Endometrium (tissue), 2 donors: Measurements from ENCODE around the gene HMG20B.

ENCODE experiments used
- FAIRE-seq: peaks from 2 replicates; lab custom pipeline; 2012; peaks lifted over from hg19 to GRCh38; lab: Jason Lieb, UNC
- donor health status: control.
- donor health status: control.

The HMG20B gene

DNA sequence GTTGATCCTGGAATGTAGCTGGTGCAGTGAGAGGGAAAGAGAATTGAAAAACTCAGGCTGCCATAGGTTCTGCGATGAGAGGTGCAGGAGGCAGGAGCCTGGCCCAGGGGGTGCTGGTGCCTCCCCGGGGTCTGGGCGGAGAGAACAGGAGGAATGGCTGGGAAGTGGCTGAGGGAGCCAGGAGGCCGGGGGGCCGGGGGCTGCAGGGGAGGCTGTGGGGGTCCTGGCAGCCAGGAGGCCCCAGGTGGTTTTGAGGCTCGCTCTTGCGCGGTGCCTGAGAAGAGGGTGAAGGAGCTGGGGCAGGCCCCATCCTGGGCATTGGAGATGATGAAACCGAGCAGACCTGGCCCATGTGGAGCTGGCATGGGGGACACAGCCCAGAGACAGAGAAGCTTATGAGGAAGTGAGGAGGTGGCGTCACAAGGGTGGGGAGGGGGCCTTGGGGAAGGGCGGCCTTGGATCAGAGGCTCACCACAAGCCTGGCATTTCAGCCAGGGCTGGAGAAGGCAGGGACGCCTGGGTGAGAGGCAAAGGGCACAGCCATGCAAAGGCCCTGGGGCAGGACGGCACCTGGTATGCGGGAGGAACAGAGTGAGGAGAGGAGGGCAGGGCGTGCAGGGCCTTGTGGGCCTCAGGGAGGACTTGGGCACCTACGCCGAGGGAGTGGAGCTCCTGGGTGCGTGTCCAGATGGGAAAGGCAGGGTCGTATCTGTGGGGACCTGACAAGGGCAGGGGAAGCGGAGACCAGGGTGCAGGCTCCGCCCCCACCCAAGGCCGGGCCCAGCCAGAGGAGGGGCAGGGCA lies 35.1 kb upstream of the HMG20B start:
- no peak for FAIRE-seq

DNA sequence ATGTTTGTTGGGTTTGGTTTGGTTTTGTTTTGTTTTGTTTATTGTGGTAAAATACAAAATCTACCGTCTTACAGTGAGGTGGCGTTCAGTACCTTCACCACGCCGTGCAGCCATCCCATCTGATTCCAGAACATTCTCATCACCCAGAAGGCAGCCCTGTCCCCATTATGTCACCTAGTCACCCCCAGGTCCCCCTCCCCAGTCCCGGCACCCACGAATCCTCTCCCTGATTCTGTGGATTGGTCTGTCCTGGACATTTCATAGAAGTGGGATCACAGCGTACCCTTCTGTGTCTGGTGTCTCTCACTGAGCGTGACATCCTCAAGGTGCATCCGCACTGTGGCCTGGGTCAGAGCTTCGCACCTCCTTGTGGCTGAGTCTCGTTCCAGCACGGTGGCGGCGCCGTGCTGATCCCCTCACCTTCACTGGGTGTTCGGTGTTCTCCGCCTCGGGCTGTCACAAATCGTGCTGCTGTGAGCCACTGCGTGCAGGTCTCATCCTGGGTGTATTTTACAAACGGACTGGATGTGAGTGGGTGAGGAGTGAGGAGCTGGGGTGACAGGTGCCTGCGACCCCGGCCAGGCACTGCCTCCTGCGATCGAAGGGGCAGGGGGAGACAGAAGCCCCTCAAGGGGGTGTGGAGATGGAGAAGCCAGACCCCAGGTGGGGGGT lies 34.4 kb upstream of the HMG20B start:
- no peak for FAIRE-seq

DNA sequence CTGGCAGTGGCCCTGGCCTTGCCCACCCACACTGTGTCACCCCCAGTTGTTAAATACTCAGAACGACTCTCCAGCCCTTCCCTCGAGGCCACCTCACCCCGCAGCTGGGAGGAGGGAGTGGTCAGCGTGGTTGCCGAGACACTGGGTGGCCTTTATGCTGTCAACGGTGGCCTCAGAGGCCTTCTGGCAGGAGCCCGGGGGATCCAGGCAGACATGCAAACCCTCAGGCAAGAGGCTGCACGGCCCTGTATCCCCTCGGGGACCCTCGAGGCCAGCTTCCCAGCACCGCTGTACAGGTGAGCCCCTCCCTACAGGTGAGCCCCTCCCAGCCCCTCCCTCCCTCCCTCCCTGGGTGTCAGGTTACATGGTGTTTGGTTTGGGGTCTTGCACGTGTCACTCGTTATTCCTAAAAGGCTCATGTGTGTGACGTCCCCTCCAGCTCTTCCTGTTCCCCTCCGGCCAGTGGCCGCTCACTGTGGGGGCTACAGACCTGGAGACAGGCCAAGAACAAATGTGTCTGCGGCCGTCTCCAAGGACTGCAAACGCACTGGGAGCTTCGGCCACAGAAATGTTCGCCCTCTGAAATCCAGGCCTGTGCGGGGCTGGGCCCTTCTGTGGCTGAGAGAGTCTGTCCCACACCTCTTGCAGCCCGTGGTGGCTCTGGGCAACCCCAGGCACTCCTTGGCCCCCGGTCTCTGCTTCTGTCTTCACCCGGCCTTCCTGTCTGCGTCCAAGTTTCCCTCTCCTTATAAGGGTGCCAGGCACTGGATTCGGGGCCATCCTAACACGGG lies 33.6 kb upstream of the HMG20B start, which contains the start of gene TEKTIP1:
Gene TEKTIP1, plus strand, starts transcription at position 210 of the 791 bp plus-strand sequence. Its CDS starts 4 bp downstream, at position 214.
- FAIRE-seq = no peak

DNA sequence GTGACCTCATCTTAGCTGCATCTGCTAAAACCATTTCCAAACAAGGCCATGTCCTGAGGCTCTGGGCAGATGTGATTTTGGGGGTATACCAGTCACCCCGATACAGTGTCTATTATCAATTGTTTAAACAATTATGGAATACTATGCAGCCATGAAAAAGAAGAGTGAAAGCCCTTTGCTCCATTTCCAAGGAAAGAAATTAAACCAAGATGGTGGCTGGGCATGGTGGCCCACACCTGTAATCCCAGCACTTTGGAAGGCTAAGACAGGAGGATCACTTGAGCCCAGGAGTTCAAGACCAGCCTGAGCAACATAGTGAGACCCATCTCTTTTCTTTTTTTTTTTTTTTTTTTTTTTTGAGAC lies 33.0 kb upstream of the HMG20B start:
- no peak for FAIRE-seq

DNA sequence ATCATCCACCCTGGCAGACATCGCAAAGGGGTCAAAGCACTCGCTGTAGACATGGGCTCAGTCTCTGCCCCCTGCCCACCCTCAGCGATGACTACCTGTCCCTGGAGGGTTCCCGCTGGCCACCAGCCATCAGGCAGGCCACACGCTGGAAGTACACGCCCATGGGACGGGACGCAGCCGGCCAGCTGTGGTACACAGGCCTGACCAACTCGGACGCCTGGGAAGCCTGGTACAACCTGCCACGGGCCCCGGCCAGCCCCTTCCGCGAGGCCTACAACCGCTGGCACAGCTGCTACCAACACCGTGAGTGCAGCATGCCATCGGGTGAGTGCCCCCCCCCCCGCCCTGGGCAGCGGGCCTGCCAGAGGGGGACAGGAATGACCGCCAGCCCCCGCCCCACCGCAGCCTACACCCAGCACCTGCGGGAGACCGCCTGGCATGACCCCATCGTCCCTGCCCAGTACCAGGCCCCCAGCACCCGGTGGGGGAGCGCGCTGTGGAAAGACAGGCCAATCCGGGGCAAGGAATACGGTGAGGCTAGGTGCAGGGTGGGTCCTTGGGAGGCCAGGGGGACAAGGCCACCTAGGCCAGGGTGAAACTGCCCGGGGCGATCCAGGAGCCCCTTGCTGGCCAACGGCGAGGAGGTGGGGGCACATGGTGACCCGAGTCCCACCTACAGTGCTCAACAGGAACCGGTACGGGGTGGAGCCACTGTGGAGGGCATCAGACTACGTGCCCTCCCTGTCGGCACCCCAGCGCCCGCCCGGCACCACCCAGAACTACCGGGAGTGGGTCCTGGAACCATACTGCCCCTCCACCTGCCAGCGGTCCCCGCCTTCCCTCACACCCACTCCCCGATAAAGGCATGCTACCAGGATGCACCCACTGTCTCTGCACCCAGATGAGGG lies 29.3 kb upstream of the HMG20B start:
- FAIRE-seq = no peak

DNA sequence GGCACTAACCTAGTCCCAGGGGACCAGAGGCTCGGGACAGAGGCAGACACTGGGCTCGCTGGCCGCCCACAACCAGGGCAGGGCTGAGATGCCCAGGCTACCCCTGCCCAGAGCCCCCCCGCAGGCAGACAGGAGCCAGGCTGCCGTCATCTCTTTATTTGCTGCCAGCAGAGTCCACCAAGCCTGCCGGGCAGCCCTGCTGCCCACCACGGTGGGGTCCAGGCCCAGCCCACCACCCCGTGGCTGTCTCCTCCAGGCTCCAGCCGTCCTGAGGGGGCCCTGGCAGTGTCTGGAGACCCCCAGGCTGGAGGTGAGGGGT lies 28.7 kb upstream of the HMG20B start:
- FAIRE-seq = no peak

DNA sequence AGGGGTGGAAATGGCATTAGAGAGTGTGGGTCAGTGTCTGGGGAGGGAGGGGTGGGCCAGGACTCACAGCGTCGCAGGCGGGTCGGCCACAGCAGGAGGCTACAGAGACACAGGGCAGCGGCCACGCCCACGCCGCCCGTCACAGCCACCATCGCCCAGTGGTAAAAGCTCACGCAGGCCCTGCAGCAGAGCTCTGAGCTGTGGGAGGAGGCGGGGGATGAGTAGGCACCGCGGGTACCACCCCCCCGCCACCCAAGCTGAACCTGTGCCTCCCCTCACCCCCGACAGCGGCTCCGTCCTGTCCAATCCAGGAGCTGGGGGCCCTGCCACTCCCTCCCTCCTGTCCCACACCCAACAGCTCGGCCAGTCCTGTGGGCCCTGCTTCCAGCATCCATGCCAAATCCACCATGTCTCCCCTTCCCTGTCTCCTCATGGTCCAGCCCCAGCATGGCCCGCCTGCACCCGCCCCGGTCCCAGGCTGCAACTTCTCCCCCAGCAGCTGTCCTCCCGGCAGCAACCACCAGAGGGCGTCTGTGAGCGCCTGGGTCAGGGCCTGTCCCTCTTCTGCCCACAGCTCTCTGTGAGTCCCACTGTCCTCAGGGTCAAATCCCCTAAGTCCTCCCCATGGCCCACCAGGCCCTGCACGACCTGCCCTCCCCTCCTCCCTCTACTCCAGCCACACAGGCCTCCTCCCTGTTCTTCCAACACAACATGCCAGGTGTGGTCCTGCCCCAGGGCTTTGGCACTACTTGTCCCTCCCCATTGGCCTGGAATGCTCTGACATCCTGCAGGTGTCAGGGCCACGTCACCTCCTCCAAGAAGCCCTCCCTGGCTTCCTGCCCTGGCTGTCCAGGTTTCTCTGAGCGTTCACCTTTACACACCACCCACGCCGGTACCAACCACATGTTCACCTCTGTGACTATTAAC lies 27.7 kb upstream of the HMG20B start:
- FAIRE-seq = no peak

DNA sequence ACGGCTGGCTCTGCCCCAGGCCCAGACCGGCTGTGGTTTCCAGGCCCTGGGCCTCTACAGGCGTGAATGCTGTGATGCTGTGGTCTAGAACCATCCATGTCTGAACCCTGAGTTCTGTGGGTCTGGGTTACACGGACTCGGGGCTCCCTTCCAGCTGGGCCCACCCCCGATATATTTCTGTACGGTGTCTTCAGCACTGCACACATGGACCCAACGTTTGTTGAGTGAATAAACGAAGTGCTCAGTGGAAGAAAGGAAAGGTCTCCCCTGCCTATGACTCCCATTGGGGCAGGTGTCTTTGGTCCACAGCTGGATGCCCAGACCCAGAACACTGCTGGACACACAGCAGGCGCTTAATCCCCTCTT lies 27.1 kb upstream of the HMG20B start:
- no peak for FAIRE-seq

DNA sequence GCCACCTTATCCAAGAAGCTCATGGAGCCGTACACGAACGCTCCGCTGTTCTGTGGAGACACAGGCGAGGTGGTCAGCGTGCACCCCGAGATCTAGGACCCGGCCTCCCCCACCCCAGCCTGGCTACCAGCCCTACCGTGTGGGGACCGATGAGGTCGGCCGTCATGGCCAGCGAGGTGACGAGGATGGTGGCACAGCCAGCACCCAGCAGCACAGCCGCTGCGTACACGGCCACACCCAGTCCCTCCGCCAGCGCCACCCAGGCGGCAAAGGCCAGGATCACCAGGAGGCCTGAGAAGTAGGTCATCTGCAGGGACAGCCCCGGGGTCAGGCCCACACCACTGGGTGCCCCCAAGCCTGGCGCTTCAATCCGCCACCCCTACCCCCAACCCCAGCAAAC lies 26.6 kb upstream of the HMG20B start:
- FAIRE-seq = no peak

DNA sequence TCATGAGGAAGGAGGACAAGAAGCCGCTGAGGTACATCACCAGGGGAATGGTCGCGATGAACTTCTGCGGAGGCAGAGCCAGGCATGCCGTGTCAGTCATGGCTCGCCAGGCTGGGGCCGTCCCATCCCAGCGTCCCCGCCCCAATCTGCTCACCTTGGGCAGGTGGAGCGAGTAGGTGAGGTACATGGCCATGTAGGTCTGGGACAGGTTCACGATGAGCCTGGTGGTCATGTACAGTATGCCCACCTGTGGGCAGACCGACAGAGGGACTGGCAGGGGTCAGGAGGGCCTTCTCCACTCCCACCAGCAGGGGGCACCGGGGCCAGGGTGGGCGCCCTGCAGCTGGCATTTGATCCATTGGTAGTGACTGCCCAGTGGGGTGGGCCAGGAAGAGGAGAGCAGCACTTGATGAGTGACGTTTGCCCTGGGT lies 25.4 kb upstream of the HMG20B start:
- FAIRE-seq = no peak

DNA sequence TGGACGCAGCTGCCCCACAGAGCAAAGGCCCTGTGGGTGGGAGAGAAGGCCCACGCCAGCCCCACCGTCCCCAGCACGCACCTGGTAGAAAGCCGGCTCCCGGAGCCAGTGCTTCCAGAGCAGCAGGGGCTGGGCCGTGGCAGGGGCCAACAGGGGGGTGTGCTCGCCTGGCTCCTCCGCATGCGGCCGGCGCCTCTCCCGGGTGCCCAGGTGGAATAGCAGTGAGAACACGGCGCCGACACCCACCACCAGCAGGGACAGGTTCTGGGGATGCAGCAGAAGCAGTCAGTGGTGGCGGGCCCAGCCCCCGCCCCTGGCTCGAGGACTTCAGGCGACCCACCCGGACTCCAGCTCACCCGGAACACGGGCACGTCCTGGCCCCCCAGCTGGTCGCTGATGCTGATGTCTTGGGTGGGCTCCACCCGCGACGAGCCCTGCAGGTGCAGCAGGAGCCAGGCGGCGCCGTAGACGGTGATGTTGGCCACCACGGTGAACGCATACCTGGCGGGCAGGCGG lies 24.9 kb upstream of the HMG20B start:
- FAIRE-seq = no peak

DNA sequence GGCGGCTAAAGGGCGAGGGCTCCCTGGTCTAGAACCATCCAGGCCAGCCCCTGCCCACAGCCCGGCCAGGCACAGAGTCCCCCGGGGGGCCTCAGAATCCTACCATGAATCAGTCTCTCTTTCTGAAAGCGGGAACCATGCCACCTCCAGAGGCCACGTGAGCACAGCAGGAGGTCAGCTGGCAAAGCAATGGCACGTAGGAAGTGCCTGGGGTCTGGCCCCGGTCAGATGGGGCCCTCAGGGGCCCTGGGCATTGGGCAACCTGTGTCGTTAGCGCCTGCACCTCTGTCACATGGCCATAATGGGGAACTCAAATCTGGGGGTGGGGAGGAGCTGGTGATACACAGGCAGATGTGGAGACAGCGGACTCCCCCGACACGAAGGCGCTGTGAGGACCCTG lies 24.1 kb upstream of the HMG20B start:
- FAIRE-seq = no peak

DNA sequence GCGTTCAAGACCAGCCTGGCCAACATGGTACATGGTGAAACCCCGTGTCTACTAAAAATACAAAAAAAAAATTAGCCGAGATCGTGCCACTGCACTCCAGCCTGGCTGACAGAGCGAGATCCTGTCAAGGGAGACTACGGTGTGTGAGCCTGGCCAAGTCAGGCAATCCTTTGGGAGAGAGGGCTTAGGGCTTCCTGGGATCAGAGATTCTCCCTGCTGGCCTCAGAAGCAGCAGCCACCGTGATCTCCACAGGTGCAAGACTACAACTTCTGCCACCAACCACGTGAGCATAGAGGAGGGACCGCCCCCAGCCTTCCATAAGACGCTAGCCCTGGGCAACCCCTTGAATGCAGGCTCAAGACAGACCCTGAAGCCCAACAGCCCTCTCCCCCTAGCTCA lies 22.9 kb upstream of the HMG20B start:
- no peak for FAIRE-seq

DNA sequence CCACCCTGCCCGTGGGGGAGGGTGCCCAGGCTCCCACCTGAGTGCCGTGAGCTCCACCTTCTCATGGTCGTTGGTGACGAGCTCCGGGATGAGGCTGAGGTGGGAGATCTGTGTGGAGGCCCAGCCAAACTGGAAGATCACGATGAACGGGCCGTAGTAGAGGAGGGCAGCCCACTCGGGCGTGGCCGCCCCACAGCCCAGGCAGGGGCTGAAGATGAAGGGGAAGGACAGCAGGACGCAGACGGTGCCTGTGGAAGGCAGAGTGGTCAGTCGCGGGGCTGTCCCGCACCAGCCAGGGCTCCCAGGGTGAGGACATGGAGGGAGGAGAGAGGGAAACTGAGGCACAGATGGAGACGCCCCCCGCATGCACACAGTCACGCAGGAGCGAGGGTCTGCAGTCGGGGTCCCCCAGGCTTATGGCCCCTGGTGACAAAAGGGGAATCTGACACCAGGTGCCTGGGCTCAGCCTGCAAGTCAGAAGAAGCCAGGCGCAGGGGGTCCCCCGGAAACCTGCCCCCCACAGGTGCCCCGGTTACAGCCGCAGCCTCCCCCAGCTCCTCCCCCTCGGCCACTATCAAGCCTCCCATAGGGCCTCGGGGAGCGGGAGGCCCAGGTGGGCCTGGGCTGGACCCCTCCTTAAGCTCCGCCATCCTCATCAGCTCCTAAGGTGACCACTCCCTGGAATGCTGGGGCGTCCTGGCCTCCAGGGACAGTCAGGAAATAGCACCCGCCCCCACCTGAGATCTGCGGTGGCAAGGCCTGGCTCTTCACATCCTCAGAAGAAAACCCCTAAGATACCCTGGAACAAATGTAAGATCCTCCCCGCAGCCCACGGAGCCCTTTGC lies 21.6 kb upstream of the HMG20B start:
- no peak for FAIRE-seq

DNA sequence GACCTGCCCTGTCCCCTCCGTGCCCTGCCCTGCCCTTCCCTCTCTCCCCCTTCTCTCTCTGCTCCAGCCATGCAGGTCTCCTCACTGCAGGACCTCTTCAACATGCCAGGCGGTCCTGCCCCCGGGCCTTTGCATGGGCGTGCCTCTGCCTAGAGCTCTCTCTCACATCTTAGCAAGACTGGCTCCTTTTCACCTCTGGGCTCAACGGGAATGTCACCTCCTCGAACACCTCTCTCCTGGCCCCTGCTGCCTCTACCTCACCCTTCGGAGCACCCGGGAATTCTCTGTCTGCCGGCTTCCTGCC lies 21.0 kb upstream of the HMG20B start:
- no peak for FAIRE-seq

DNA sequence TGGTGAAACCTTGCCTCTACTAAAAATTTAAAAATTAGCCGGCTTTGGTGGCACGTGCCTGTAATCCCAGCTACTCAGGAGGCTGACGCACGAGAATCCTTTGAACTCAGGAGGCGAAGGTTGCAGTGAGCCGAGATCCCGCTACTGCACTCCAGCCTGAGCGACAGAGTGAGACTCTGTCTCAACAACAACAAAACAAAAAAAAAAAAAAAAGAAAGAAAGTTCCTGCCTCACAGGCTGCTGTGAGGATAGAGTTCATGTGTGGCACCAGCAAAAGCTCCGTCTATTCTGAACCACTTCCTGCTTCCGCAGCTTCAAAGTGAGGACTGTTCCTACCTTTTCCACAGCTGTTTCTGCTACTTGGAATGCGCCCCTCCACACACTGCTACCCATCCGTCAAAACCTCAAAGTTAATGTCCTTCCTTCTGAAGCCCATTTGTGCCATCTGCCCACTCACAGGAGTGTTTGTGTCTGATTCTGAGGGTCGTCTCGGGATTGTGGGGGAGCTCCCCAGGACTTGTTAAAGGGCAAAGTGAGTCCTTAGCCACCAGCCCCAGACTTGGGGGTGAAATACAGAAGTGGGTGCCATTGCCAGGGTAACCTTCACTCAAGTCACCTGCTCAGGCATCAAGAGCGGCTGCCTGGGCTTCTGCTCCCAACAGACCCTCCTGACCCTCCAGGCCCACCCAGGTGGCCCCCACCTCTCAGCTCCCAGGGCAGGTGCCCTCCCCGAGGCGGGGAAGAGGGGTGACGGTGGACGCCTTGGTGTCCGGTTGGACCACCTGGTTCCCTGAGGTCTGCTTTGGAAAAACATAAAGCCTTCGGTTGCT lies 18.3 kb upstream of the HMG20B start:
- FAIRE-seq = no peak

DNA sequence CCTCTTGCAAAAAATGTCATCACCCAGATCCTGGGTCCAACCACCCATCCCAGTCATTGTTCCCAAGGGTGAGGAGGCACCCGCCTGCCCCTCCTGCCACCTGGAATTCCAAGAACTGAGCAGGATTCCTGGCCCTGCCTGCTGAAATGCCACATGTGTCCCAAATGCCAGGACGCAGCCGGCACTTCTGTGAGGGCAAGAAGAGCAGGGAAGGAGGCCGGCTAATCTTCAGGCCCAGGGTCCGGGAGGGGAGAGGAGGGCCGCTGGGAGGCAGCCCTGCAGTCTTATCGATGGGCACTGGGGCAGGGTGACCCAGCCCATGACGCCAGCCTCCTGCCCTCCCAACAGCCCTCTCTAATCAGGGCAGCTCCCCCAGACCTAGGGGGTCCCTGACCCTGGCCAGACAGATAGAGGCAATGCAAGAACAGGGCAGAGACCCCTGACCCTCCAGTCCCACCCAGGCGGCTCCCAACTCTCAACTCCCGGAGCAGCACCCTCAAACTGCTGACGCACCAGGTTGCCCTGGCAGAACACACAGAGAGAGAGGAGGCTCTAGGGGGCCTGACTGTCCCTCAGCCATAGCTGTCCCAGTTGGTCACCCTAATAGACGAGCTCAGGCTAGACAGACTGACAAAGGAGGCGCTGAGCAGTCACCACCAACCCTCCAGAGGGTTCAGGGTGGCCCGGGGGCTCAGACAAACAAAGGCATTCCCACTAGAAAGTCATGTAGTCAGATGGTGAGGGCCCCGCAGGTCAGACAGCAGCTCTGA lies 16.9 kb upstream of the HMG20B start:
- FAIRE-seq = no peak

DNA sequence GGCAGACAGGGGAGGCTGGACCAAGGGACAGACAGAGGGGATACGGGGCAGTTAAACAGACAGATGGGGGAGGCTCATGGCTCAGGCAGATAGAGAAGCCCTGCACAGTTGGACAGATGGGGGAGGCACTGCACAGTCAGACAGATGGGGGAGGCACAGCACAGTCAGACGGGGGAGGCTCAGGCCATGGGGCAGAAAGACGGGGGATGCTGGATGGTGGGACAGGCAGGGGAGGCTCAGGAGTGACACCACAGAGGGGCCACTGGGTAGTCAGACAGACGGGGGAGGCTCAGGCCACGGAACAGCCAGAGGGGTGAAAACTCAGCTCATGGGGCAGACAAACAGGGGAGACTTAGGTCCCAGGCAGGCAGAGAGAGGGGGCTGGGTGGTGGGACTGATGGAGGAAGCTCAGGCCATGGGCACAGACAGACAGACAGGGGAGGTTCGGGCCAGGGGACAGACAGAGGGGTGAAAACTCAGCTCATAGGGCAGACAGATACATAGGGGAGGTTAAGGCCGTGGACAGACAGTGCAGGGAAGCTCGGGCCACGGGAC lies 16.2 kb upstream of the HMG20B start:
- no peak for FAIRE-seq
